LHCN-M2 (cell line): ENCODE results near the gene EPHA8. TPM values are rescaled to one million over a fixed set of nuclear protein-coding genes. Genes with fewer than 3 reads are reported as not detected.

ENCODE experiments used
- DNase-seq: peaks from one replicate; pipeline ENCODE4 v3.0.0-alpha.2; 2012; ENCODE audit warnings: low read depth
- total RNA-seq: library from RNA; depleted of rRNA; stranded (reverse); fragments of >200 nt; gene quantifications from 2 replicates; pipeline ENCODE4 v1.2.3, GENCODE V29; 2014

Gene EPHA8
- total RNA-seq, 1 experiment from 2014 or later: not detected

DNA sequence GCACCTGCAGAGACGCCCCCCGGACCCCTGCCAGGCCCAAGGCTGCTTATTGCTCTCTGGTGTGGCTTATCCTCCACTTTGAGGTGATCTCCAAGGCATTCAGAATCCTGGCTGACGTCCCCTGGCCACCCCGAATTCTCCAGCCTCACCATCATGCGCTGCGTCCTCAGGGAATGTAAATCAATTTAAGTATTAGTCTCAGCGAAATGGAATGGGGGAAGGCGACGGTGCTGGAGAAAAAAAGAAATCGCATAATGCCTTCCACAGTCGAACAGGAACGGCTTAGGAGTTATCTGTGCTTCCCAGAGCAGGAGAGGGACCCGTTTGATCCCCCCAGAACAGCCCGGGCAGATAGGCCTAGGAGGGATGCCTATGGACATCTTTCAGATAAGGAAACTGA lies 2.9 kb downstream of the EPHA8 start:
- DNase-seq: no peak

DNA sequence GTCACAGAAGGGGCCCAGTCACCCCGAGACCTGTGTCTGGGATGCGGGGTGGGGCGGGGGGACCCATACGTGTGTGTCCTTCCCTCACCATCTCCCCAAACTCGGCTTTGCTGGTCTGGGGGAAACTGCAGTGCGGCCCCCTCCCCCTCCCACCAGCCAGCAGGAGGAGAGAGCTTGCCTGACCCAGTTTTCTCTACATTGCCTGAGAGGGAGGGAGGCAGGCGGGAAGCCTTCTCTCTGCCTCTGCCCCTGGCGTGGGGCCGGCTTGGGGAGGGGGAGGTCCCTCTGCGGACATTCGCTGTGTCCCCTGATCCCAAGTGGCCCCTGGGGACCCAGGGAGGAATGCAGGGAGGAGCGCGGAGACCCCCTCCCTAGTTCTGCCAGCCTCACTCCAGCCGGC lies 3.9 kb downstream of the EPHA8 start:
- no peak for DNase-seq

DNA sequence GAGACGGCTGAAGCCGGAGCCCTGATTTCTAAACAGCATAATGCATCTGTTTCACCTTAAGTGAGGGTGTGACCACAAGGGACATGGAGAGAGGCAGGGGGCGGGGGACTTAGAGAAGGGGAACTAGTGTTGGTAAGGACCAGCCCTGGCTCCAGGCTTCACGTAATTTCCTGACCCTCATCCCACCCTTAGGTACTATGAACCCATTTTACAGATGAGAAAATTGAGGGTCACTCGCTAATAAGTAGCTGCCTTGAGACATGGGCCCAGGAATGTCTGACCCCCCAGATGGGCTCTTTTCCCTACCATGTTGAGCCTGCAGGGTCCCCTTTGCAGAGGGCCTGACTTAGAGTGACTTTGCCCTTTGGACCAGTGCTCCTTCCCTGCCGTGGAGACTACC lies 4.7 kb downstream of the EPHA8 start:
- no peak for DNase-seq

DNA sequence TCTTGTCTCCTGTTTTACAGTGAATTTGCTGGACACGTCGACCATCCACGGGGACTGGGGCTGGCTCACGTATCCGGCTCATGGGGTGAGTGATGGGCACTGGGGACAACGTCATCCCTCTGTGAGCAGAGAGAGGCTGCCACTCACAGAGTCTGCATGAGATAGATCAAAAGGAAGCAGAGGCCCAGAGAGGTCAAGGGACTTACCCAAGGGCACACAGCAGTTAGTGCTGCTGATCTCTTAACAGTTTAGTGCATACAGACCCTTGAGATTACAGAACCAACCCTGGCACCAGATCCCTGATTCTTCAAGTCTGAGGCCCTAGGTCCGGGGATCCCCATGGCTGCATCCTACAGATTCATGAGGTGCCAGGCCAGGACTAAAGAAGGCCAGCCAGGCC lies 6.0 kb downstream of the EPHA8 start:
- no peak for DNase-seq

DNA sequence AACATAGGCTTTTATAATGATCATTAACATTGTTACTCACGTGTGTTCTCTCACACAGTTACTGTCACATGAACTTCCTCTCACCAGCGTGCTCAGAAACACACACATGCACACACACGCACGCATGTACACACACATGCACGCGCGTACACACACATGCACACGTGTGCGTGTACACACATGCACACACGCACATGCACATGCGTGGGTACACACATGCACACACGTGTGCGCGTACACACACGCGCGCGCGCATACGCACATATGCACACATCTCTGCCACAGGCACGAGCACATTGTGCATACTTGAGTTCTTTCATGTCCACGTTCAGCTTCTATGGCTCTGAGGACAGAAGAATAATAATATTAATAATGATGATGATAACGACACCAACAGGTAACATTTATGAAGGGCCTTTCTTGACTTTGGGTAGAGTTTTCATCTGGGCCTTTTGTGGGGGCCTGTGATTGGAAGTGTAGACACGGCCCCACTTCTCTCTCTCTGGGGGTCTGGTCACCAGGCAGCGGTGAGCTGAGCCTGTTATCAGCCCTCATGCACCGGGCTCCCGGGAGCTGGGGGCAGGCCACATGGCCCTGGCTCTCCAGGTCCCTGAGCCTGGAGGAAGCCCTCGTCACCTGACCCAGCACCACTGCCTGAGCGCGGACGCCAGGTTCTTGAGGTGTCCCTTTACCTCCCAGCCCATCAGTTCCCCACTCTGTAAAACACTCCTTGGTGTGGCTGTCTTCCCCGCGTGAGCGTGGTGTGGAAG lies 7.0 kb downstream of the EPHA8 start:
- no peak for DNase-seq

DNA sequence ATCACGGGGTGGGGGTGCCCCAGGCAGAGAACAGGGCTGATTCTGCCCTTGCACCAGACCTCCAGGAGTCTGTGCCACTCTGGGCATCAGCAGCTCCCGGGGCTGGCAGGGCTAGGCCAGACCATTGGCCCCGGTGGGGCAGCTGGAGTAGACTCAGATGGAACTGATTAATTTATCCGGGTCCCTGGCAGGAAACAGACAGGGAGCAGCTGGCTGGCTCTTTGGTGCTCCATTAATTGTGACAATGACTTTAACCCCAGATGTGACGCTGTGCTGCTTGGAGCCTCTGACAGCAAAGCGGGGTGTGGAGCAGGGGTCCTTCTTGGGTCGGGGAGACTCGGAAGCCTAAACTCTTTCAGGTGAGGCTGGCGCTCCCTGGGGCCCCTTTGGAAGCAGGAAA lies 9.5 kb downstream of the EPHA8 start:
- no peak for DNase-seq

DNA sequence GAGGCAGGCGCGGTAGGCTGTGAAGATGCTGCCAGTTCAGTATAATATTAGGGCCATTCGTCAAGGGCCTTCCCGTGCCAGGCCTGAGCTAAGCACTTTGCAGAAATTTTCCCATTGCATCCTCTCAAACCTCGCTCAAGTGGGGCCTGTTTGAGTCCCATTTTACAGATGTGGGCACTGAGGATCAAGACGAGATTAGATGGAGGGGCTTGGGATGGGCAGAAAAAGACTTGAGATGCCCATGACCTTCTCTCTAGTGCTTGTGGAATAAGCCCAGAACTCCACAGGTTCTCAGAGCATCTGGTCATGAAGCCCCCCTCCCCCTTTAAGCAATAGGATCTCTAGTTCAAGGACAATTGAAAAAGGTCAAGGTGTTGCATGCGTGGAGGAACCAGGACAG lies 9.9 kb downstream of the EPHA8 start:
- DNase-seq: no peak

DNA sequence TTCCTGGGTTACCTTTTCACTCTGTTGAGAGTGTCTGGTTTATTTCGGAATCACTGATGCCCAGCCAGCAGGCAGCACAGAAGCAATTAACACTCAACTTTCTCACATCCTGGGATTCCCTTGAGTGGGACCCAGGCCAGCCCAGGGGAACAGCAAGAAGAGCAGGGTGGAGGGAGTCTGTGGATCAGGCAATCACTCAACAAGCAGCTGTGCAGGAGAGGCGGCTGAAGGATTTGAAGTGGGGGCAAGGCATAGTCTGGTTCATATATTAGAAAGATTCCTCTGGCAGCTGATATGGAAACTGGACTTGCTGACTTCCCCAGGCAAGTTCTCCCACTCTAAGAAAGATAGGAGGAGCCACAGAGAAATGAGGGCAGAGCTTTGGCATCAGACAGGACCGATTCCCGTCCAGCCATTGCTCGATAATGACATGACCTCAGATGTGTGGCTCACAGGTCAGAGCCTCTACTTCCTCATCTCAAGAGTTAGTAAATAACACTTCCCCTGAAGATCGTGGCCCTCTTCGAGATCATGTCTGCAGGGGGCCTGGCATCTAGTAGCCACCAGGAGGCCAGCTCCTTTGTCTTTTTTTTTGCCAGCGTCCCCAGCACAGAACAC lies 12.4 kb downstream of the EPHA8 start:
- DNase-seq: no peak

DNA sequence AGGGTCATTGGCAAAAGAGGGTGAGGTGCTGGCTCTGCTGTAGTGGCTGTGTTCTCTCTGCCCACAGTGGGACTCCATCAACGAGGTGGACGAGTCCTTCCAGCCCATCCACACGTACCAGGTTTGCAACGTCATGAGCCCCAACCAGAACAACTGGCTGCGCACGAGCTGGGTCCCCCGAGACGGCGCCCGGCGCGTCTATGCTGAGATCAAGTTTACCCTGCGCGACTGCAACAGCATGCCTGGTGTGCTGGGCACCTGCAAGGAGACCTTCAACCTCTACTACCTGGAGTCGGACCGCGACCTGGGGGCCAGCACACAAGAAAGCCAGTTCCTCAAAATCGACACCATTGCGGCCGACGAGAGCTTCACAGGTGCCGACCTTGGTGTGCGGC lies 12.9 kb downstream of the EPHA8 start:
- DNase-seq: no peak

DNA sequence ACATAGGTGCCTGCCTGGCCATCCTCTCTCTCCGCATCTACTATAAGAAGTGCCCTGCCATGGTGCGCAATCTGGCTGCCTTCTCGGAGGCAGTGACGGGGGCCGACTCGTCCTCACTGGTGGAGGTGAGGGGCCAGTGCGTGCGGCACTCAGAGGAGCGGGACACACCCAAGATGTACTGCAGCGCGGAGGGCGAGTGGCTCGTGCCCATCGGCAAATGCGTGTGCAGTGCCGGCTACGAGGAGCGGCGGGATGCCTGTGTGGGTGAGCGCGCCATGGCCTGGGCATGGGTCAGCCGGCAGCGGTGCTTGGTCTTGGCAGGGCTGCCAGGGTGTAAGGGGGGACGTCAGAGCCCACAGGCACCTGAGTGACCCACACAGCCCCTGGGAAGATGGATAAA lies 13.3 kb downstream of the EPHA8 start:
- no peak for DNase-seq

DNA sequence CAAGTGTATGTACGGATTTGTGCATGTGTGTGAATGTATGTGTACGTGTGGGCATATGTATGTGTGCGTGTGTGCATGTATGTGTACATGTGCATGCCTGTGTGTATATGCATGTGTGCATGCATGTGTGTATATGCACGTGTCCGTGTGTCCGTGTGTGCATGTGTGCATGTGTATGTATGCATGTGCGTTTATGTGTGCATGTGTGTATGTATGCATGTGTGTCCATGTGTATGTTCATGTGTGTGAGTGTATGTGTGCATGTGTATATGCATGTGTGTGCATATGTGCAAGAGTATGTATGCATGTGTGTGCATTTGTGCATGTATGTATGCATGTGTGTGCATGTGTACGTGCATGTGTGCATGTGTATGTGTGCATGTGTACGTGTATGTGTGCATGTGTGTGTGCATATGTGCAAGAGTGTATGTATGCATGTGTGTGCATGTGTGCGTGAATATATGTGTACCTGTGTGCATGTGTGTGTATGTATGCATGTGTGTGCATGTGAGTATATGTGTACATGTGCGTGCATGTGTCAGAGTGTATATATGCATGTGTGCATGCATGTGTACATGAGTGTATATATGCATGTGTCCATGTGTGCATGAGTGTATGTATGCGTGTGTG lies 15.6 kb downstream of the EPHA8 start:
- DNase-seq: no peak

DNA sequence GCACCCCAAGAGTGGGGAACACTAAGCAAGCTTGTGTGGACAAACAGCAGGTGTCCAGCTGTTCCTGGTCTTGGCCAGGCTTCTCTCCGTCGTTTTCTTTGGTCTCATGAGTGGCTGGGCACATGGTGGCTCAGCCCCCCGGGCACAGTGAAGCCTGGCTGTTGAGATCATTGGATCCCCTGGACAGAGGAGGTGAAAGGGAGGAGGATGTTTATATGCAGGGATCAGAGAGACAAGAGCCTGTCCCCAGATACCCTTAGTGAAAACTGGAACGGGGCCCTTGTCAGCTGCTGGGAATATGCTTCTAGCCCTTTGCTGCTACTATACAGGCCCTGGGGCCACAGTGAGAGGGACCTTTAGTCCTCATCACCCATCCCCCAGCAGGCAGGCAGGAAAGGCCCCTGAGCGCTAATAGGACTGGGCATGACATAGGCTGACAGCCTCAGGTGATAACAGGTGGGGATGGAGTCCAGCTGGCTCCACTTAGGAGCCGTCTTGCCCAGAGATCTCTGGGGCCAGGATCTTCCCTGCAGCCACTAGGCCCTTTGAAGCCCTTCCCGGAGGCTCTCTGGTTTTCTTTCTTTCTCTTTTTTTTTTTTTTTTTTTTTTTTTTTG lies 16.4 kb downstream of the EPHA8 start:
- no peak for DNase-seq

DNA sequence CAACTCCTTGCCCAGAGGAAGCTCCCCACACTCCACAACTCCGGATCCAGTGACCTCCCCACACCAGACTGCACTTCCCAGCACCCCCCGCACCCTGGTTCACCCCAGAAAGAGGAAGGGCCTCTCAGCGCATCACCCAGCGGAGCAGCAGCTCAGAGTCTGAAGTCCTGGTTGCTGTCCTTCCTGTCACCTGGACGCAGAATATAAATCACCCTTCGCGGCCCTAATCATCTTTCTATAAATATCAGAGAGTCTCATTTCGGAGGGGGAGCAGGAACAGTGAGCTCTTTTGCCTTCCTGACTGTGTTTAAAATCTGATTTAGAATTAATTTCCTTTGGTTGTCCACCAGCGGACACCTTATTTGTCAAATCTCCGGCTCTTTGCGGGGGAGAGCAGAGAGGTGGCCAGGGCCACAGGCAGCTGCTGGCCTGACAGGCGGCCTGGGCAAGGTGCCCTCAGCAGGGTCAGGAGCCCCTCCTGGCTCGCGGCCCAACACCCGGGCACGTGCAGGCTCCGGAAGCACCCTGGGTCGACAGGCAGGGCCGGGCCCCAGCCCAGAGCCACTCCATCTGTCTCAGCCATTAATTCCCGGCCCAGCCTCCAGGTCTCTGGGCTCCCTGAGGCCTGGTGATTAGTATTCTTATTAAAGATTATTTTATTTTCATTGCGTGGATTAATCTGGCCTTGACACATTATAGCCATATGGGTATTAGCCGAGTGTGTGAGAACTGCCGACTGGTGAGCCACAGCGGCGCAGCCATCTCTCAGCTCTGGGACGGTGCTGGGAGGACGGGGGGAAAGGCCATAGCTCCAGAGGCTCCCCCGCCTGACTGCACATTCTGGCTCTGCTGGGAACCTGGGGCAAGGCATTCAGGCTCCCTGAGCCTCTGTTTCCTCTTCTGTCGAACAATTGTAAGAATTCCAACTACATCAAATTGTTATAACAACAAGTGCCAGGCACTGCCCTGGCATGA lies 19.7 kb downstream of the EPHA8 start:
- no peak for DNase-seq

DNA sequence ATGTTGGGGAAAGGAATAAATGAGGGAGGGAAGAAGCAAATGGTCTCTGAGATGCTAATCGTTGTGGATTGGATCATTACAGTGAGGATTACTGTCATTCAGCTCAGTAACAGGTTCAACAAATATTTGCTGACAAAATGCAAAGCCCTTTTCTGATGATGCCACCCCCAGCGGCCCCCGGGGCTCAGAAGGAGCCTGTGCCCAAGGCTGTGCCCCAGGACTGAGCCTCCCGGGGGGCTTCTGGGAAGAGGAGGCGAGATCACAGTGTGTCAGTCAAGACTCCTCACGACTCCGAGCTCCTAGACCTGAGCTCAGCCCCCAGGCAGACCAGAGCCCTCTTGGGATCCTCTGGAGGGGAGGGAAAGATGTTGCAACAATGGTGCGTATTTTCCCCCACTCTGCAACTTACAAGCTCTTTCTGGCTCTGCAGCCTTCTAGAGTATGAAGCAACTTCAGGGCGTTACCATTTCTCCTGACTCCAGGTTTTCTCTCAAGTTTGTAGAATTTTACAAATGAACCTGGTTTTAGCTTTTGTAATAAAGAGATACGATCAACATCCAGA lies 20.8 kb downstream of the EPHA8 start:
- no peak for DNase-seq

DNA sequence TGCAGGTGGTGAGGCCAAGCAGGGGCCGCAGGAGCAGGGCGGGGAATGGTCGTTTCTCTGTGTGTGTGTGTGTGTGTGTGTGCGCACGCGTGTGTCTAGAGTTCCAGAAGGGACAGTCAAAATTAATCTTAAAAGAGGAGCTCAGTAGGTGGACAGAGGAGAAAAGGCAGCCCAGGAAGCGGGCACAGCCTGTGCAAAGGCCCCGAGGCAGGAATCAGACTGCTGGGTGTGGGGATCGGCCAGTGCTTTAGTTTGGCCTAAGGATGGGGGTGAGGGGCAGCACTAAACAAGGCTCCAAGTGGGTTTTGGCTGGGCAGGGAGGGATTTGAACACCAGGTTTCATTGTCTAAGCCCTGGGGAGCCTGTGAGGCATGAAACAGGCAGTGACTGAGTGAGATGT lies 21.7 kb downstream of the EPHA8 start:
- DNase-seq: no peak

DNA sequence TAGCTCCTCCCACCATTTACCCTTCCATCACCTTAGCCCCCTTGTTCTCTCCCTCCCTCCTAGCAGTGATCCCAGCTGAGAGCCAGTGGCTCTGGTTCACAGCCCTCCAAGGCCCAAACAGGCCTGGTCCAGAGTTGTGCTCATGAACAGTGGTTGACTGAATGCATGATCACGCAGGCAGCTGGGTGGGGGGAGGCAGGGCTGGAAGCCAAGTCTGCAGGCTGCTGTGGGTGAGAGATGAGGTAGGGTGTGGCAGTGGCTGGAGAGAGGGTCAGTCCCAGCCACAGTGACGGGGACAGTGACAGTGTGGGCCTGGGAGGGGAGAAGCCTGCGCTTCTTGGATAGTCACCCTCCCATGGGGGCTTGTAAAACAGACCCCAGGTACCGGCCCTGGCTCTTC lies 22.2 kb downstream of the EPHA8 start:
- DNase-seq: no peak

DNA sequence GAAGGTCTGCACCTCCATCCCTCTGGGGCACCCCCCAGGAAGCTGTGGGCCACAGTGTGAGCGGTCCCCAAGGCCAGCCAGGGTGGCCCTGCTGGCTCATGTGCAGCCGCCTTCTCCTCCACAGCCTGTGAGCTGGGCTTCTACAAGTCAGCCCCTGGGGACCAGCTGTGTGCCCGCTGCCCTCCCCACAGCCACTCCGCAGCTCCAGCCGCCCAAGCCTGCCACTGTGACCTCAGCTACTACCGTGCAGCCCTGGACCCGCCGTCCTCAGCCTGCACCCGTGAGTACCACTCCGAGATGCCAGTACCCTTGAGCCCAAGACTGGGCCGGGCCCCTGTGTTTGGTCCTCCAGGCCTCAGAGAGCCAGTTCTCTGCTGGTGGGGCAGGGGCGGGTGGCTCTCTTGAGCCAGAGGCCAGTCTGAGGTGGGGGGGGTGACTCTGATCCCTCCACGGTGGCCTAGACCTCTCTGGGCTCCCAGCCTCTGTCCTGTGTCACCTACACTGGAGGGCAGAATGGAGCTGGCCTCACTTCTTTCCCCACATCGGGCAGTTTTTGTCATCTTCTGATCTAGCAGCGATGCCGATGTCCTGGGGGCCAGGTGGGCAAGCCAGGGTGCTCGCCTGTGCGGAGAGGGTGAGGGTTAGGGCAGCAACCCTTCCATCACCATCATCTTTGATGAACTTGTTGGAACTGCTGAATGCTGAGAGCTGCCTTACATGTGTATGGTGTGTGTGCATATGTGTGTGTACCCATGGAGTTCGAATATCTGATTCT lies 23.3 kb downstream of the EPHA8 start:
- no peak for DNase-seq

DNA sequence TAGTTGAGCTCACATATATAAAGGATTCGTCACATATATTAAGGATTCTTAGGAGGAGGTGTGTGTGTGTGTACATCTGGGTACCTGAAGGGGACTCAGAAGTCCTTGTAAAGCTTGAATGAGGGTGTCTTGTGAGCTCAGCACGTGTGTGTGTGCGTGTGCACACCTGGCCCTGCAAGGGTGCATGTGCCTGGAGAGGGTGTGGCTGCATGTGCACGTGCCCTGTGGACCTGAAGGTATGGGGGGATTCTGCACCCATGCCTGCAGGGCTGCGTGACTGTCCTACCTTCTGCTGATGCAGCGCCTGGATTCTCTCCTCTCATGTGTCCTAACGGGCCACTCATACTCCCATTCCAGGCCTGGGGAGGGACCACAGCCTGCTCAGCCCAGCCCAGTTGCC lies 24.0 kb downstream of the EPHA8 start:
- DNase-seq: no peak

DNA sequence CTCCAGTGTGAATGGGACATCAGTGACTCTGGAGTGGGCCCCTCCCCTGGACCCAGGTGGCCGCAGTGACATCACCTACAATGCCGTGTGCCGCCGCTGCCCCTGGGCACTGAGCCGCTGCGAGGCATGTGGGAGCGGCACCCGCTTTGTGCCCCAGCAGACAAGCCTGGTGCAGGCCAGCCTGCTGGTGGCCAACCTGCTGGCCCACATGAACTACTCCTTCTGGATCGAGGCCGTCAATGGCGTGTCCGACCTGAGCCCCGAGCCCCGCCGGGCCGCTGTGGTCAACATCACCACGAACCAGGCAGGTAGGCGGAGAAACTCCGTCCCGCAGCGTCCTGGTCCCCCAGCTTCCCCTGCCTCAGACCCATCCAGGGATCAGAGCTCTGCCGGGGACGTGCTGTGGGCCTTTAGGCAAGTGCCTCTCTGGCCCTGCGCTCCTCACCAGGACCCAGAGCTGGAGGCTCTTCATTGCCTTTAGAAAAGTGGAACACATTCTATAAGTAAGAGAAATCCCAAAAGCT lies 25.7 kb downstream of the EPHA8 start:
- no peak for DNase-seq

DNA sequence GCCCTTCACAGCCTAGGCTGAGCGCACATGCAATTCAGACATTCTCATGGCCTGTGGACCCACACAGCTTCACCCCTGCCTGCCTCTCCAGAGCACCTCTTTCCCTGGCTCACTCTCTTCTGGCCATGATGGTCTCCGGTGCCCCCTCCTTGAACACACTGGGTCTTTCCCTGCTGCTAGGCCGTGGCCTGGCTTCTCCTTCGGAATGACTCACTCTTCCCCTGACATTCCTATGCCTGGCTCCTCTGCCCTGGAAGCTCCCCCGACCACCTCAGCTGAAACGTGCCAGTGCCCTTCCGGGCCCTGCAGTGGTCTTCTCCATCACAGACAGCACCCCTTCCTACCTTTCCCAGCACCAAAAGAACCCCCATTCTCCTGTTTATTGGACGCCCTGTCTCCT lies 28.3 kb downstream of the EPHA8 start:
- DNase-seq: no peak
